Endothelial cell of umbilical vein (primary cell): ENCODE measurements around the gene PAQR8. TPM values are rescaled to one million over a fixed set of nuclear protein-coding genes. Genes with fewer than 3 reads are reported as not detected.
"Not testable (repeated sequence)": the region's sequence is repeated elsewhere in the genome, so short reads cannot be mapped to it uniquely, and the experiment has no call there.

Experiments used
- BruUV-seq: library from RNA; stranded (reverse); fragments of 400-500 nt; replicated peaks from 2 replicates; lab custom pipeline; 2021; lab: Mats Ljungman, UMichigan
- CTCF ChIA-PET: fragments of 300-600, 350-600 bp; sonication (Branson Sonifier 250); formaldehyde crosslinking; loops from one replicate; lab custom pipeline; 2021; ENCODE audit warnings: antibody characterized with exemption, inconsistent platforms; lab: Charles Lee
- POLR2A ChIA-PET: fragments of 300-600, 350-600 bp; sonication (Branson Sonifier 250); formaldehyde crosslinking; loops from one replicate; lab custom pipeline; 2021; ENCODE audit warnings: antibody characterized with exemption, inconsistent platforms; lab: Charles Lee
- DNase-seq: peaks from one replicate; pipeline ENCODE4 v3.0.0-alpha.2; 2011; ENCODE audit warnings: low read depth, low spot score
- FAIRE-seq: peaks from 2 replicates; lab custom pipeline; 2011; peaks lifted over from hg19 to GRCh38; lab: Jason Lieb, UNC
- H2AFZ ChIP-seq: 2 replicates; pipeline ENCODE4 v1.6.0; 2012; ENCODE audit warnings: low read depth, low read length, control low read depth, inconsistent platforms
- H3K27ac ChIP-seq: 2 replicates; pipeline ENCODE4 v1.5.1; 2011; ENCODE audit warnings: low read depth, mild to moderate bottlenecking, control low read depth, low read length, moderate library complexity; ENCODE audit not compliant: insufficient read depth
- H3K27me3 ChIP-seq, 2 experiments: 2 replicates each; pipeline versions ENCODE4 v1.6.0 to v1.6.1; 2011; ENCODE audit warnings: low read length in 2 of 2, mixed read lengths in 1 of 2; ENCODE audit not compliant: control insufficient read depth in 2 of 2, insufficient read depth in 2 of 2
- H3K36me3 ChIP-seq, 2 experiments: 2 replicates in 1 of 2; 3 replicates in 1 of 2; pipeline ENCODE4 v1.5.1; 2011; ENCODE audit warnings: low read length in 2 of 2, mild to moderate bottlenecking in 1 of 2, moderate library complexity in 1 of 2; ENCODE audit not compliant: control insufficient read depth in 2 of 2, insufficient read depth in 2 of 2; ENCODE audit errors: extremely low read depth in 1 of 2
- H3K4me1 ChIP-seq: 3 replicates; pipeline ENCODE4 v1.5.1; 2011; ENCODE audit warnings: mild to moderate bottlenecking, low read length; ENCODE audit not compliant: control insufficient read depth, insufficient read depth; ENCODE audit errors: extremely low read depth
- H3K4me2 ChIP-seq: 2 replicates; pipeline ENCODE4 v1.6.1; 2011; ENCODE audit warnings: low read length, control low read depth, mixed read lengths; ENCODE audit not compliant: insufficient read depth
- H3K4me3 ChIP-seq, 3 experiments: fragments of 200-600 bp in 1 of 3; sonication (generic), shearing (Covaris generic) in 1 of 3; replicated peaks in 1 of 3; 2 replicates each; pipeline ENCODE4 v1.5.1; 2011 to 2016; ENCODE audit warnings: control low read depth in 3 of 3, low read length in 3 of 3, mild to moderate bottlenecking in 2 of 3, inconsistent platforms in 1 of 3, low read depth in 1 of 3, moderate library complexity in 1 of 3; ENCODE audit not compliant: insufficient read depth in 1 of 3
- H3K79me2 ChIP-seq: 2 replicates; pipeline ENCODE4 v1.6.0; 2012; ENCODE audit warnings: low read length, inconsistent platforms; ENCODE audit not compliant: control insufficient read depth, insufficient read depth
- H3K9ac ChIP-seq: replicated peaks from 2 replicates; pipeline ENCODE3; 2011; ENCODE audit warnings: low read length, control low read depth; ENCODE audit not compliant: insufficient read depth; ENCODE audit errors: extremely low read depth
- H3K9me1 ChIP-seq: replicated peaks from 3 replicates; pipeline ENCODE4 v1.6.0; 2011; ENCODE audit warnings: mild to moderate bottlenecking, low read length; ENCODE audit not compliant: control insufficient read depth, insufficient read depth; ENCODE audit errors: extremely low read depth
- H3K9me3 ChIP-seq: replicated peaks from 2 replicates; pipeline ENCODE4 v1.5.1; 2012; ENCODE audit warnings: low read length, inconsistent platforms; ENCODE audit not compliant: control insufficient read depth, insufficient read depth
- H4K20me1 ChIP-seq: replicated peaks from 2 replicates; pipeline ENCODE3; 2011; ENCODE audit warnings: mild to moderate bottlenecking, low read length; ENCODE audit not compliant: control insufficient read depth, insufficient read depth; ENCODE audit errors: extremely low read depth
- CTCF ChIP-seq, 2 donors: IDR thresholded peaks; 1 replicate in 1 of 2; 2 replicates in 1 of 2; pipeline ENCODE4 v1.5.1; 2011; ENCODE audit warnings: low read length in 2 of 2, mild to moderate bottlenecking in 2 of 2, moderate library complexity in 2 of 2, control low read depth in 1 of 2, inconsistent platforms in 1 of 2, low read depth in 1 of 2; ENCODE audit not compliant: insufficient read depth in 1 of 2; ENCODE audit errors: extremely low read depth in 1 of 2
- EZH2 ChIP-seq: IDR thresholded peaks from 2 replicates; pipeline ENCODE4 v1.6.1; 2012; ENCODE audit warnings: borderline replicate concordance, low read depth, mild to moderate bottlenecking, moderate library complexity, low read length, inconsistent platforms; ENCODE audit not compliant: severe bottlenecking
- FOS ChIP-seq: IDR thresholded peaks from 2 replicates; pipeline ENCODE4 v1.6.1; 2011; ENCODE audit warnings: mild to moderate bottlenecking, low read length, moderate library complexity, borderline replicate concordance; ENCODE audit not compliant: insufficient read depth
- GATA2 ChIP-seq: IDR thresholded peaks from 2 replicates; pipeline ENCODE4 v1.7.0; 2011; ENCODE audit warnings: low read depth, mild to moderate bottlenecking, moderate library complexity, mixed read lengths, low read length; ENCODE audit not compliant: insufficient read length, insufficient read depth
- JUN ChIP-seq: IDR thresholded peaks from 2 replicates; pipeline ENCODE4 v1.6.1; 2011; ENCODE audit warnings: borderline replicate concordance, low read depth; ENCODE audit not compliant: insufficient read length, insufficient read depth
- MAX ChIP-seq: IDR thresholded peaks from 2 replicates; pipeline ENCODE4 v1.6.1; 2011; ENCODE audit not compliant: insufficient read depth, insufficient read length
- MYC ChIP-seq: IDR thresholded peaks from one replicate; pipeline ENCODE4 v1.6.1; 2011; ENCODE audit warnings: mild to moderate bottlenecking, low read depth, low read length
- POLR2A ChIP-seq: IDR thresholded peaks from 2 replicates; pipeline ENCODE4 v1.6.1; 2012; ENCODE audit warnings: low read depth, mild to moderate bottlenecking, control low read depth, low read length
- POLR2AphosphoS5 ChIP-seq: IDR thresholded peaks from 2 replicates; pipeline ENCODE4 v1.6.1; 2012; ENCODE audit warnings: low read depth, mild to moderate bottlenecking, control low read depth, low read length, moderate library complexity; ENCODE audit not compliant: insufficient read depth
- dilution Hi-C: fragments of 300-500 bp; cut with MboI; formaldehyde crosslinking; loops from one replicate; pipeline ENCODE4 v1.15.0; 2019; ENCODE audit warnings: low sequenced_read_pairs; ENCODE audit not compliant: extremely low pct_ligation_motif_present
- intact Hi-C: fragments of 100-400 bp; cut with micrococcal nuclease; formaldehyde crosslinking; loops from one replicate; pipeline ENCODE4 v1.10.0; 2022
- polyA plus RNA-seq, 4 experiments: library from polyadenylated mRNA; depleted of rRNA in 3 of 4; stranded (reverse) in 3 of 4; unstranded in 1 of 4; fragments of >200 nt; gene quantifications; 2 replicates each; pipeline versions ENCODE4 v1.2.1 to v1.2.3, GENCODE V29; 2011 to 2012; ENCODE audit warnings: missing spikeins in 1 of 4
- total RNA-seq: library from RNA; stranded (reverse); gene quantifications from 2 replicates; pipeline ENCODE4 v1.2.3, GENCODE V29; 2021

PAQR8 gene
- total and polyA plus RNA-seq, 2 donors (not counting 3 experiments of a cell fraction or from before 2014, with no cell fraction given) = 4.3 to 6.0 TPM

- ChIA-PET POLR2A (no interaction called here), CTCF (interaction anchor here (1.1 kb wide), 1 partner anchor 19 kb away, joined by 3 read pairs; no protein-coding TSS in a partner anchor)
- H3K4me2 ChIP-seq = no peak overlapping the region
- no peak overlapping the region for H3K9ac ChIP-seq
- no peaks in the 10 kb centered on the region for H3K9me3 ChIP-seq
- DNase-seq (no peak), FAIRE-seq (no peak)
- TF ChIP-seq EZH2 = no peak
- TF ChIP-seq GATA2 = no peak
- TF ChIP-seq JUN = no peak
- no peak for TF ChIP-seq POLR2AphosphoS5
- TF ChIP-seq POLR2A = no peak
- no peak for TF ChIP-seq MYC
- no peak for TF ChIP-seq CTCF (IDR thresholded peaks at IDR 0.05; ENCODE audit: extremely low read depth in 1 of 2, insufficient read depth in 1 of 2, low read depth in 1 of 2, low read length in 2 of 2)
- TF ChIP-seq MAX = no peak
- no peak for TF ChIP-seq FOS
- intact Hi-C loops = no loop called here
- H2AFZ ChIP-seq = no peak overlapping the region
- no peaks in the 10 kb centered on the region for H3K9me1 ChIP-seq
- H4K20me1 ChIP-seq = no peaks in the 10 kb centered on the region
- no peaks in the 10 kb centered on the region for H3K27me3 ChIP-seq
- H3K79me2 ChIP-seq = no peaks in the 10 kb centered on the region
- dilution Hi-C loops = loop anchor here (25.0 kb wide), 2 partner anchors 98 to 277 kb away; partner anchors contain the start of genes MCM3 and TMEM14A
- no peaks in the 10 kb centered on the region for H3K36me3 ChIP-seq
- H3K4me1 ChIP-seq = peaks cover 10% of the 10 kb centered on the region
- BruUV-seq = no TSS peak
- H3K27ac ChIP-seq = no peak overlapping the region
- no peak overlapping the region for H3K4me3 ChIP-seq
Measured at GRCh38 chr6:52385074-52385473, 23.1 kb downstream of the PAQR8 start.

DNA sequence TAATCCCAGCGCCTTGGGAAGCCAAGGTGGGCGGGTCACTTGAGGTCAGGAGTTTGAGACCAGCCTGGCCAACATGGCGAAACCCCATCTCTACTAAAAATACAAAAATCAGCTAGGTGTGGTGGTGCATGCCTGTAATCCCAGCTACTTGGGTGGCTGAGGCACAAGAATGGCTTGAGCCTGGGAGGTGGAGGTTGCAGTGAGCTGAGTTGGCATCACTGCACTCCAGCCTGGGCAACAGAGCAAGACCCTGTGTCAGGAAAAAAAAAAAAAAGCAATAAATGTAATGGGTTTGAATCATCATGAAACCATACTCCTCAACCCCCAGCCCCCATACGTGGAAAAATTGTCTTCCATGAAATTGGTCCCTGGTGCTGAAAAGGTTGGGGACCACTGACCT lies 26.2 kb downstream of the PAQR8 start:
- H3K27me3 ChIP-seq, DNase-seq, H4K20me1 ChIP-seq, H3K9me1 ChIP-seq, H3K9ac ChIP-seq, CTCF ChIA-PET, H3K36me3 ChIP-seq, POLR2A ChIA-PET, H3K27ac ChIP-seq, H2AFZ ChIP-seq, FAIRE-seq, BruUV-seq, H3K9me3 ChIP-seq, intact Hi-C loops, H3K4me2 ChIP-seq, H3K79me2 ChIP-seq, H3K4me3 ChIP-seq: not testable (repeated sequence)
- dilution Hi-C loops = loop anchor here (25.0 kb wide), 2 partner anchors 101 to 274 kb away; partner anchors contain the start of genes MCM3 and TMEM14A
- H3K4me1 ChIP-seq = peaks cover 20% of the 10 kb centered on the region
